Head of caudate nucleus (tissue), 42 donors: ENCODE measurements around the gene SAMD1.
A peak's percentile ranks its signal among the peaks of the same experiment; 100 is the strongest.

Source experiments
- DNase-seq, 42 donors: peaks; one replicate each; pipeline versions ENCODE4 v3.0.0 to v3.0.0-alpha.2; 2020 to 2021; ENCODE audit warnings: mixed read lengths in 7 of 42
- intact Hi-C: fragments of 100-400 bp; cut with DNase I; formaldehyde crosslinking; loops from one replicate; pipeline ENCODE4 v1.15.0; 2022

SAMD1 gene

DNA sequence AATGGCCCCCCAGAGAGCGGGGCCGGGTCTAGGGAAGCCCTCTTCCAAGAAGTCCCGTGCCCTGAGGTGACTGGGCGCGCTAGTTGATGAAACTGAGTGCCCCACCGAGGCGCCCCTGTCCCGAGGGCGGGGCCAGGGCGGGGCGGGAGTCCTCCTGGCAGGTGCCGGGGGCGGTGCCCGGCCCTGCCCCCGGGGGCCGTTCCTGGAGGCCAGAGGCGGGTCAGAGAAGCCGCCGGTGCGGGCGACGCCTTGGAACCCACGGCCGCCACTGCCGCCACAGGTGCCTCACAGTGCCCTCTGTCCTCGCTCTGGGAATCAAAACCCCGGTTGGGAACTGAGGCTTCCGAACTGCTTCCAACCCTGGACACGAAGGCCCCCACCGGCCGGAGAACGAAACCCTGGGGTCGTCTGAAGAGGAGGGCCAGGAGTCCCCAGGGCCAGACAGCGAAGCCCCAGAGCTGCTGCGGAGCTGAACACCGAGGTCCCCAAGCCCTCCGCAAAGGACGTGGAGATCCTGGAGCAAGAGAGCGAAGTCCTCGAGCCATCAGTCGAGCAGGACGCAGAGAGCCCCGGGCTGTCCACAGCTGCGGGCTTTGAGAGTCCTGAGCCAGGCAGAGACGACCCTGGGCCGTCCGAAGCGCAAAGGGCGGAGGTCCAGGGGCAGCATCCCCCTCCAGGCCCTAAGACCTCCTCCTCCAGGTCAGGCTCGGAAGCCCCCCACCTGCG lies 17.9 kb downstream of the SAMD1 start, which contains the start of gene MISP3:
Gene MISP3 (plus strand): TSS at position 252 of the 726 bp plus-strand sequence. CDS start 524 bp downstream, outside the sequence.
- intact Hi-C loops, result loop anchor here (5.0 to 10.0 kb wide), 2 partner anchors 68 to 190 kb away; partner anchors contain the start of gene RFX1
- peak in 16 of 42 donors; percentile 6 to 47 (median 29) for DNase-seq

- intact Hi-C loops, result loop anchor here (5.0 to 10.0 kb wide), 2 partner anchors 66 to 188 kb away; partner anchors contain the start of gene RFX1
- DNase-seq, result no peak
These were observed 20.1 kb downstream of the SAMD1 start for GRCh38 chr19:14070268-14071050.

DNA sequence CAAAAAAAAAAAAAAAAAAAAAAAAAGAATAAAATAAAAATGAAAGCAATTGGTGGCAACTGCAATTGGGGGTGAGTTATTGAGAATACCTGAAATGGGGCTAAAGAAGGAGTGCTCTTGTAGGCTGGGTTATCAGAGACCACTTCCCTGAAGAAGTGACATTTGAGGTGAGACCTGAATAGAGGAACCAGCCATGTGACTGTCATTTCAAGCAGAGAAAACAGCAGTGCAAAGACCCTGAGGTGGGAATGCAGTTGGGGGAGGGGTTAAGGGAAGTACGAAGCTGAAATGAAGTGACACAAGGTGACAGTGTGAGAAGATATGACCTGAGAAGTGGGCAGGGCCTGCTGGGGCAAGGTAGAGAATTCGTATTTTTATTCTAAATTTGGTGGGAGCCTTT lies 24.4 kb downstream of the SAMD1 start:
- no peak for DNase-seq
- intact Hi-C loops, result no loop called here

- no peak for DNase-seq
- intact Hi-C loops, result no loop called here
These were observed 27.4 kb downstream of the SAMD1 start for GRCh38 chr19:14063105-14063504.

GRCh38 chr19:14062558-14062855 lies 28.0 kb downstream of the SAMD1 start:
- intact Hi-C loops, result no loop called here
- no peak for DNase-seq

DNA sequence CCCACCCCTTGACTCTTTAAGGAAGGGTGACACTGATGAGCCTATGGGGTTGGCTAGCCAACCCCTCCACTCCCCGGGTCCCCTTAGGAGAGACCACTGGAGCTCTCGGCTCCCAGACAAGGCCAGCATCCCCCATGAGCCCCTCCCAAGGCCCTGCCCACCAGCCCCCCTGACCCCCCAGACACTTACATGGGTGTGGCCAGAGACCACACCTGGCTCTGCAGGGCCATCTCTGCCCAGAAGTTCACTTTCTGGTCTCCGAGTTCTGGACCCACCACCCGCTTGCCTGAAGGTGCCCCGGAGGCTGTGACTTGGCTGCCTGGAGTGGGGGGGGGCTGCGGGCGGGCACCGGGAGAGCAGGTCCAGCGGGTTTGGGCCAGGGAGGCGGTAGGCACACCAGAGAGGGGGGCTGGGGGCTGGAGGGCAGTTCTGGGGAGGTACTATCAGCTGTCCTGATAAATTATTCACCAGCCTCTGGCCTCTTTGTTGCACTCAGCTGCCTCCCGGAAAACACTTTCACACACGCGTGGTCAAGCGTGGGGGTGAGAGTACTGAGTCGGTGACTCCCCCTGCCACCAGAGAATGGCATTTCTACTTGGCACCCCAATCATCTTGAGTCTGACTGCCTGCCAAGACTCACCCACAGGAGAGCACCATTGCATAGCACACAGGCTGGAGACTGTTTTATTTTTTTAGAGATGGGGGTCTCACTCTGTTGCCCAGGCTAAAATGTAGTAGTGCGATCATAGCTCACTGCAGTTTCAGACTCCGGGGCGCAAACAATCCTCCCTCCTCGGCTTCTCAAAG lies 28.6 kb downstream of the SAMD1 start, which contains the start of gene PALM3:
Gene PALM3 (minus strand): TSS at position 326 of the 807 bp plus-strand sequence. CDS start 96 bp downstream, at position 230.
- intact Hi-C loops, result no loop called here
- DNase-seq, result no peak

GRCh38 chr19:14061081-14061749 lies 29.3 kb downstream of the SAMD1 start:
- intact Hi-C loops, result no loop called here
- no peak for DNase-seq

GRCh38 chr19:14059652-14060155 lies 30.8 kb downstream of the SAMD1 start:
- intact Hi-C loops, result no loop called here

DNA sequence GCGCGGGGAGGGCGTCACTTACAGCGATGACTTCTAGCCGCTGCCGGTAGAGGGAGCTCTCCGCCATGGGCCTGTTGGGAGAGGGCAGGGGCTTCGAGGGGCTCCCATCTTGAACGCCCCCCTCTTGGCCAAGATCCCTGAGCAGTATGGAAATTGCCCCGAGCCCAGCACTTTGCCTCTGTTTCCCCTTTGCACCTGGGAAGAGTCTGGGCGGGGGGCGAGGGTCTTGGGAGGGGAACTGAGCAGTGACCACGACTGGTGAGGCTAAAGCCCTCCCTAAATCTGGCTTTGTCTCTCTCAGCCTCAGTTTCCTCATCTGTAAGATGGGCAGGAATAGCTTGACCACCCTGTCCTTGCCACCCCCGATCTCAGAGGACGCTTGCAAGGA lies 31.5 kb downstream of the SAMD1 start:
- DNase-seq, result peak in 1 of 42 donors; percentile 40
- intact Hi-C loops, result no loop called here

More at GRCh38 chr19:14059652-14060155, 30.8 kb downstream of the SAMD1 start:
- no peak for DNase-seq

DNA sequence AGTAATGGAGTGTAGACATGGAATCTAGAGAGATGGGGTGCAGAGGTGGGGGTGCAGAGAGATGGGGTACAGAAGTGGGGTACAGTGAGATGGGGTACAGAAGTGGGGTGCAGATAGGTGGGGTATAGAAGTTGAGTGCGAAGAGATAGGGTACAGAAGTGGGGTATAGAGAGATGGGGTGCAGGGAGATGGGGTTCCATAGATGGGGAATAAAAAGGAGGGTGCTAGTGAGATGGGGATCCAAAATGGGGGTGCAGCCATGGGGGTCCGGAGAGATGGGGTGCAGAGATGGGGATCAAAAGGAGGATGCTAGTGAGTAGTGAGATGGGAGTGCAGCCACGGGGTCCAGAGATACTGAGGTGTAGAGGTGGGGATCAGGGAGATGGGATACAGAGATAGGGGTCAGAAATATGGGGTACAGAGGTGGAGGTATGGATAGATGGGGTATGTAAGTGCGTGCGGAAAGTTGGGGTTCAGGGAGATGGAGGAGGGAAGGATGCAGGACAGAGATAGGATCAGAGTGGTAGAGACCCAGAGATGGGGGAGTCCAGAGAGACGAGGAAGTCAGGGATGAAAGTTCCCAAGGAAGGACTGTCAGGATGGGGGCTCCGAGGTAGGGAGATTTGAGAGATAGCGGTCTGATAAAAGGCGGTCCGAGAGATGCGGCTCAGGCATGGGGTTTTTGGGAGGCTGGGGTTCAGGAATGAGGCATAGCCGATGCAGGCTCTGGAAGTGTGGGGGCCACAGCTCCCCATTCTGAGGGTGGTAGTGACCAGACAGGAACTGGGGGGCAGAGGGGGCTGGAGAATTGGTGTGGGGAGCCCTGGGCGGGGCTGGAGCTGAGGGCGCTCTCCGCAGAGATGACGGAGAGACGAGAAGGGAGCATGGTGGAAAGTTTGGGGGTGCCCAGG lies 32.1 kb downstream of the SAMD1 start:
- intact Hi-C loops, result no loop called here
- DNase-seq, result no peak

DNA sequence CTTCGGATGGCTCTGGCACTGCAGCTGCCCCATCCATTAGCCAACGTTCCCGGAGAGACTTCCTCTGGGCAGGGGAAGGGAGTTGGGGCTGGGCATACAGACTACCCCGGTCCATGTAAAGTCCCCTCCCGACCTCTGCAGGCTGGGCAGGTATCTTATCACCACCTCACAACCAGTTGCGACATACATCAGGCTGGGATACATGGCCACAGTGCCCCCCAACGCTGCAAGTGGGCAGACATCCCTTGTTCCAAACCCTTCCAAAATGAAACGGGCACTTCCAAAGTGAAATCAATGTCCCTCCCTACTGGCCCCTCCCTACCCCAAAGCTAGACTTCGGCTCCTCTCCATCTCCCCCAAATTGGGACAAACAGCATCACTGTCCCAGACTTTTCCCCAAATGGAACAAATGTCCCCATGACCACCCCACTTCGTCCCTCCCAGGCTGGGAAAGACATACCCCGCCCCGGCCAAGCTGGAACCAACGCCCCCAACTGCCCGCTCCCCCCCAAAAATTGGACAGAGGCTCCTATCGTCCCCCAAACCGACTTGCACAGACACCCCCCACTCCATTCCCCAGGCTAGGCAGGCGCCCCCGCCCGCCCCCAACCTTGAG lies 33.7 kb downstream of the SAMD1 start:
- no peak for DNase-seq
- intact Hi-C loops, result no loop called here

DNA sequence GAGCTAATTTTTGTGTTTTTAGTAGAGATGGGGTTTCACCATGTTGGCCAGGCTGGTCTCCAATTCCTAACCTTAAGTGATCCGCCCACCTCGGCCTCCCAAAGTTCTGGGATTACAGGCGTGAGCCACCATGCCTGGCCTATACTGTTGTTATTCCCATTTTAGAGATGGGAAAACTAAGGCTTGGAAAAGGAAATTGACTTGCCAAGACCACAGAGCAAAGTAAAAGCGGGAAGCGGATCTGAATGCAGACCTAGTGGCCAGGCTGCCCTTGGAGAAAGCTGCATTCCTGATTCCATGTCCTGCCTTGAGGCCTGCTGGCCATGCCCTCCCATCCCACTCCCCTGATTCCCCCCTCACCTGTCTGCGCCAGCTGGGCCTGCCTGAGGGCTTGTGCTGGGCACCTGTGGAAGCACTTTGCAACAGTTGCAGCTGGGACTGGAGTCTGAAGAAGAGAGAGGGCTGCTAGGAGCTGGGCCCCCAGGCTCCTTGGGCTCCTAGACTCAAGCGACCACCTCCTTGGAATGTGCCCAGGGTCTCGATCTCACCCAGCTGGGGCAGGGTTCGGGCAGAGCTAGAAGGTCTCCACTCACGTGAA lies 34.4 kb downstream of the SAMD1 start:
- intact Hi-C loops, result no loop called here
- no peak for DNase-seq

- intact Hi-C loops, result no loop called here
- no peak for DNase-seq
These were observed 35.2 kb downstream of the SAMD1 start for GRCh38 chr19:14055396-14055795.

GRCh38 chr19:14054721-14055120 lies 35.8 kb downstream of the SAMD1 start:
- no peak for DNase-seq
- intact Hi-C loops, result no loop called here

GRCh38 chr19:14054099-14054498 lies 36.5 kb downstream of the SAMD1 start:
- intact Hi-C loops, result no loop called here

DNA sequence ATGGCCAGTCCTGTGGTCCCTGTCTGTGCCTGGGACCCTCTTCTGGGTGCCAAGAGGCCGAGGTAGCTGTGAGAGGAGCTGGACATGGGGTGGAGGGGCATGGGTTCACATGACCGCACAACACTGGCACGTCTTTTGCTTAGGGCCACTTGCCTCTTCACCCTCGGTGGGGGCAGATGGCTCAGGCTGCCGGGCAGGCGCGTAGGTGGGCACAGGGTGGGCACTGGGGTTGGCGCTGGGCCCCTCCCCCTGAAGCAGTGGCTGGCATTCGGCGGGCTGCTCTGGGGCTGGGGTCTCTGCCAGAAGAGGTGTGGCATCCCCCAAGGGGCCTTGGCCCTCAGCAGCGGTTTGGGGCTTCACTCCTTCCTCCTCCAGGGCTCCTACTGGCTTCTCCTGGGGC lies 37.1 kb downstream of the SAMD1 start:
- no peak for DNase-seq
- intact Hi-C loops, result no loop called here

More at GRCh38 chr19:14054099-14054498, 36.5 kb downstream of the SAMD1 start:
- no peak for DNase-seq

DNA sequence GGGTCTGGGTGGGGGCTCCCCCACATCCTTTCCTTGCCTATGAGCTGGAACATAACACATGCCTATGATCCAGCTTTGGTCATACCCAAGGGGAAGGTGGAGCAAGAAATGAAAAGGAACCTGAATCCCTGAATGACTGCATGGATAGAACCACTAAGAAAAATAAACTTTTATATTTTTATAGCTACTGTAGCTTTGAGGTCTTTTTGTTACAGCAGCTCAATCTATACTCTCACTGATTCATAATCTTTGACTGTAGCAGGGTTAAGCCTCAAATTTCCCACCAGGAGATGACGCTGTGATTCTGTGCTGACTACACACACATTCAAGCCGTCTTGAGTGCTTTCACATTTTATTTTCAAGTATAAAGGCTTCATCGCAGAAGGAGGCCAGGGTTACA lies 37.5 kb downstream of the SAMD1 start:
- intact Hi-C loops, result no loop called here
- DNase-seq, result no peak
